ENCODE data around the gene CYP26B1.

- TF ChIP-seq EZH2 (IDR thresholded peaks at IDR 0.05; ENCODE audit: borderline replicate concordance) (no peak), CTCF (IDR thresholded peaks at IDR 0.05; ENCODE audit: poor library complexity) (no peak)
Observed at GRCh38 chr2:72104821-72105588, 42.7 kb downstream of the CYP26B1 start.
